DOHH2 (cell line): ENCODE results near the gene AGAP3.

ENCODE experiments used
- H3F3A ChIP-seq: fragments of 200-600 bp; sonication (generic), shearing (Covaris generic); 2 replicates; pipeline ENCODE4 v1.6.0; 2016; ENCODE audit warnings: antibody characterized with exemption, mild to moderate bottlenecking; ENCODE audit not compliant: control insufficient read depth, insufficient read depth
- H3K27ac ChIP-seq: fragments of 200-600 bp; sonication (generic); 2 replicates; pipeline ENCODE4 v1.5.1; 2014; ENCODE audit warnings: low read depth, mild to moderate bottlenecking, low read length, moderate library complexity
- H3K27me3 ChIP-seq: fragments of 200-600 bp; sonication (generic); 2 replicates; pipeline ENCODE4 v1.6.1; 2014; ENCODE audit warnings: mild to moderate bottlenecking, low read length, mixed read lengths; ENCODE audit not compliant: control insufficient read depth
- H3K36me3 ChIP-seq: fragments of 200-600 bp; sonication (generic); 2 replicates; pipeline ENCODE4 v1.6.1; 2014; ENCODE audit warnings: mild to moderate bottlenecking, low read length, moderate library complexity, mixed read lengths; ENCODE audit not compliant: control insufficient read depth
- H3K4me1 ChIP-seq: fragments of 200-600 bp; sonication (generic); 2 replicates; pipeline ENCODE4 v1.6.1; 2014; ENCODE audit warnings: mild to moderate bottlenecking, low read length, mixed read lengths; ENCODE audit not compliant: control insufficient read depth
- H3K4me2 ChIP-seq: fragments of 200-600 bp; sonication (generic); 2 replicates; pipeline ENCODE4 v1.6.0; 2014; ENCODE audit warnings: mild to moderate bottlenecking, low read length, moderate library complexity
- H3K4me3 ChIP-seq: fragments of 200-600 bp; sonication (generic); 2 replicates; pipeline ENCODE4 v1.5.1; 2014; ENCODE audit warnings: mild to moderate bottlenecking, low read length, mixed read lengths
- H3K79me2 ChIP-seq: fragments of 200-600 bp; sonication (generic); 2 replicates; pipeline ENCODE4 v1.6.1; 2014; ENCODE audit warnings: mild to moderate bottlenecking, low read length, mixed read lengths; ENCODE audit not compliant: control insufficient read depth
- H3K9me2 ChIP-seq: fragments of 200-600 bp; sonication (generic); replicated peaks from 2 replicates; pipeline ENCODE4 v1.6.1; 2014; ENCODE audit warnings: mild to moderate bottlenecking, low read length, mixed read lengths; ENCODE audit not compliant: control insufficient read depth
- H3K9me3 ChIP-seq: fragments of 200-600 bp; sonication (generic); 2 replicates; pipeline ENCODE4 v1.6.1; 2014; ENCODE audit warnings: antibody characterized with exemption, low read length, mixed read lengths; ENCODE audit not compliant: control insufficient read depth, insufficient read depth
- H4K20me1 ChIP-seq: fragments of 200-600 bp; sonication (generic); 2 replicates; pipeline ENCODE4 v1.6.0; 2014; ENCODE audit warnings: low read depth, mild to moderate bottlenecking, antibody characterized with exemption, low read length, moderate library complexity; ENCODE audit not compliant: control insufficient read depth, insufficient read depth
- EZH2phosphoT487 ChIP-seq: fragments of 200-600 bp; sonication (generic); IDR thresholded peaks from 2 replicates; pipeline ENCODE4 v1.6.1; 2017; ENCODE audit warnings: borderline replicate concordance, mild to moderate bottlenecking, antibody characterized with exemption, low read length, moderate library complexity, mixed read lengths
- TF ChIP-seq, protein P1 (sequence below): fragments of 200-600 bp; sonication (generic); IDR thresholded peaks from one replicate; pipeline ENCODE4 v1.5.1; 2014; ENCODE audit warnings: antibody characterized with exemption, mild to moderate bottlenecking, low read depth, low read length; ENCODE audit not compliant: poor library complexity, severe bottlenecking

AGAP3 gene

DNA sequence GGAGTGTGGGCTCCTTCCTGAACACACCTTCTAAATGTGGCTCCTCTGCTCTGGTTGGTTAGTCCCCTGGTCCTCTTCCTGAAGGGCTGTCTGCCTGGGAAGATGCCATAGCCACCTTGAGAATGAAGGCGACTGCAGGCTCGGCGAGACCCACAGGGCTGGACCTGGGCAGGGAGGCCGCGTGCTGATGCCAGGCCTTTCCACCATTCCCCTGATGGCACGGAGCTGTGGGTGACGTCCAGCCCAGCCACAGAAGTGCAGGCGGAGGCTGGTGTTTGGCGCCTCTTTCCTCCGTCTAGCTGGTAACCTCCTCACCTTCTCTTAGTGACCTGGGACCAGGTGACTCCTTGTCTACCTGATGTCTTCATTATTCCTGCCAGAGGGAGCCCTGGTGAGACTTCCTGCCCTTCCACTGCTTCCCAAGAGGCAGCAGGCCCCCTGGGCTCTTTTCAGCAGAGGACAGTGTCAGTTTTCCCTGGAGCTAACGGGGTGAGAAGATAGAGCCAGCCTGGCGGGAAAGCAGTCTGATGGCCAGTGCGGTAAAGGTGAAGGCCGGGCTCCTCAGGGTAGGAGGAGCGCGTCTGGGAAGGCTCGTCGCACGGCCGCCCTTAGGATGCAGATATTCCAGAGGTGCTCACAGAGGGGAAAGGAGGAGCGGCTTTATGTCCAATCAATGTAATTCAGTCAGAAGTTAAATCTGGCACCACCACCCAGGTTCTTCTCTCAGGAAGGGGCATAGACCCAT lies 46.4 kb downstream of the AGAP3 start:
- H3F3A ChIP-seq = no peaks in the 10 kb centered on the region
- H3K4me2 ChIP-seq = no peak overlapping the region
- no peaks in the 10 kb centered on the region for H3K79me2 ChIP-seq
- no peaks in the 10 kb centered on the region for H3K9me2 ChIP-seq
- no peaks in the 10 kb centered on the region for H3K36me3 ChIP-seq
- H3K4me1 ChIP-seq = no peaks in the 10 kb centered on the region
- no peak overlapping the region for H3K27ac ChIP-seq
- H3K9me3 ChIP-seq = no peaks in the 10 kb centered on the region
- H3K4me3 ChIP-seq = no peak overlapping the region
- TF ChIP-seq EZH2phosphoT487 = no peak
- TF ChIP-seq, protein P1, sequence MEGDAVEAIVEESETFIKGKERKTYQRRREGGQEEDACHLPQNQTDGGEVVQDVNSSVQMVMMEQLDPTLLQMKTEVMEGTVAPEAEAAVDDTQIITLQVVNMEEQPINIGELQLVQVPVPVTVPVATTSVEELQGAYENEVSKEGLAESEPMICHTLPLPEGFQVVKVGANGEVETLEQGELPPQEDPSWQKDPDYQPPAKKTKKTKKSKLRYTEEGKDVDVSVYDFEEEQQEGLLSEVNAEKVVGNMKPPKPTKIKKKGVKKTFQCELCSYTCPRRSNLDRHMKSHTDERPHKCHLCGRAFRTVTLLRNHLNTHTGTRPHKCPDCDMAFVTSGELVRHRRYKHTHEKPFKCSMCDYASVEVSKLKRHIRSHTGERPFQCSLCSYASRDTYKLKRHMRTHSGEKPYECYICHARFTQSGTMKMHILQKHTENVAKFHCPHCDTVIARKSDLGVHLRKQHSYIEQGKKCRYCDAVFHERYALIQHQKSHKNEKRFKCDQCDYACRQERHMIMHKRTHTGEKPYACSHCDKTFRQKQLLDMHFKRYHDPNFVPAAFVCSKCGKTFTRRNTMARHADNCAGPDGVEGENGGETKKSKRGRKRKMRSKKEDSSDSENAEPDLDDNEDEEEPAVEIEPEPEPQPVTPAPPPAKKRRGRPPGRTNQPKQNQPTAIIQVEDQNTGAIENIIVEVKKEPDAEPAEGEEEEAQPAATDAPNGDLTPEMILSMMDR = no peak
- no peaks in the 10 kb centered on the region for H3K27me3 ChIP-seq
- no peaks in the 10 kb centered on the region for H4K20me1 ChIP-seq

DNA sequence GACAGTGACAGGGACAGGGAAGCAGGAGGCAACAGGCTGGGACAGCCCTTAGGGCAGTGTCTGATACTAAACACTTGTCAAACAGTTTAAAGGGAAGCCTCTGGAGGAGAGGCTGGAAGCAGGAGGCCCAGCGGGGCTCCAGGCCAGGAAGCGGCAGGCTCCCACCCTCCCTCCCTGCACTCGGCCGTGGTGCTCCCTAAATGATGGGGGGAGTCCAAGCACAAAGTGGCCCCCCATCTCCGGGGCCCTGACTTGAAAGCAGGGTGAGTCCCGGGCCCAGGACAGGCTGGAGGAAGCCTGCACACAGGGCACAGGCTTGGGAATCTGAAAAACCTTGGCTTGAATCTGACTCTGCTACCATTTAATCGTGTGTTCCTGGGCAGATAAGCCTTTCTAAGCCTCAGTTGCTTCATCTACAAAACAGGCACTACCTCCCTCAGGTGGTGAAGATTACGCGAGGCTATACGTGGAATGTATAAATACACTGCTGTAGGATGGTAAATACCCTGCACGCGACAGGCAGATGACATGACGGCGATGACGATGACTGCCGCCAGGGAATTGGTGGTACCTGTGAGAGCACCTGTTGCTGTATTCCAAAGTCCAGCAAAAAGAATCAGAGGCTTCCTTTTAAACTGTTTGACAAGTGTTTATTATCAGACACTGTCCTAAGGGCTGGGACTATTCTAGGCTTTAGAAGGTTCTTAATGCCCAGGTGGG lies 47.2 kb downstream of the AGAP3 start:
- Histone ChIP-seq H3K27me3 (no peaks in the 10 kb centered on the region), H3K4me2 (no peak overlapping the region), H3F3A (no peaks in the 10 kb centered on the region), H3K9me2 (no peaks in the 10 kb centered on the region), H3K79me2 (no peaks in the 10 kb centered on the region), H3K27ac (no peak overlapping the region), H3K36me3 (no peaks in the 10 kb centered on the region), H3K9me3 (no peaks in the 10 kb centered on the region), H3K4me3 (no peak overlapping the region), H3K4me1 (no peaks in the 10 kb centered on the region), H4K20me1 (no peaks in the 10 kb centered on the region)
- TF ChIP-seq EZH2phosphoT487 = no peak
- TF ChIP-seq, protein P1 = no peak

DNA sequence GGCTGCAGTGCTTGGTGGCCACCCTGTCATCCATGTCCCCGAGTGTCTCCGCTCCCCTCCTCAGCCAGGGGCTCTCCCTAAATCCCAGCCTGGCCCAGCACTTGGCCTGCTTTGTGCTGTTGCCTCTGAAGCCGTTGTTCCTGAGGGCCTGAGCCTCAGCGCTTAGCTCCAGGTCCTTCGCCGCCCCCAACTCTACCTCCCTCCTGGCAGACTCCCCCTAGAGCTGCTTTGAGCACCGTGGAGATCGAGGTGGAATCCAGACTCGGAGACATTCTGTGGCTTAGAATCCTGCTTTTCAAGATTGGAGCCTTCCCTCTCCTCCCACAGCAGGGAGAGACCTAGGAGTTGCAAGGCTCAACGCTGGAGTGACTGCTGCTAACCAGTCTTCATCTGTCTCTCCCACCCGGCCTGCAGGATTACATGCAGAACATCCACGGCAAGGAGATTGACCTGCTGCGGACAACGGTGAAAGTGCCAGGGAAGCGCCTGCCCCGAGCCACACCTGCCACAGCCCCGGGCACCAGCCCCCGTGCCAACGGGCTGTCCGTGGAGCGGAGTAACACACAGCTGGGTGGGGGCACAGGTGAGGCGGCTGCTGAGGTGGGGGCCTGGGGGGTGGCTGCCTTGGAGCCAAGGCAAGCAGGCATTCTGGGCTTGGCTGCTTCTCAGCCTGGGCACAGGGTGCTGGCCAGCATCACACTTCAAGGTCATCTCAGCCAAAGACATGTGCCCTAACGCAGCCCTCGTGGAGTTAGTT lies 47.9 kb downstream of the AGAP3 start:
- H4K20me1 ChIP-seq = no peaks in the 10 kb centered on the region

More for the DNA sequence above, 47.9 kb downstream of the AGAP3 start:
- no peaks in the 10 kb centered on the region for H3K9me3 ChIP-seq
- no peaks in the 10 kb centered on the region for H3K4me1 ChIP-seq
- H3K4me3 ChIP-seq = no peak overlapping the region
- H3F3A ChIP-seq = no peaks in the 10 kb centered on the region
- H3K4me2 ChIP-seq = no peak overlapping the region
- H3K27me3 ChIP-seq = no peaks in the 10 kb centered on the region
- no peaks in the 10 kb centered on the region for H3K79me2 ChIP-seq
- H3K27ac ChIP-seq = no peak overlapping the region
- H3K9me2 ChIP-seq = no peaks in the 10 kb centered on the region
- H3K36me3 ChIP-seq = no peaks in the 10 kb centered on the region
- TF ChIP-seq EZH2phosphoT487 = no peak
- TF ChIP-seq, protein P1 = no peak
